BJ (cell line): ENCODE measurements around the gene ESR1. TPM values are rescaled to one million over a fixed set of nuclear protein-coding genes. Genes with fewer than 3 reads are reported as not detected.

Experiments used
- CTCF ChIA-PET: fragments of 350-600 bp; formaldehyde crosslinking; extraction: SDS; loops from one replicate; lab custom pipeline; 2021; ENCODE audit warnings: antibody characterized with exemption, inconsistent platforms; lab: Yijun Ruan, JAX
- POLR2A ChIA-PET: fragments of 300-600 bp; sonication (Branson Sonifier 250); formaldehyde crosslinking; extraction: SDS; loops from one replicate; lab custom pipeline; 2021; ENCODE audit warnings: antibody characterized with exemption; lab: Charles Lee
- DNase-seq: peaks from one replicate; pipeline ENCODE4 v3.0.0-alpha.2; 2011; ENCODE audit warnings: low read depth
- H3K27me3 ChIP-seq: 2 replicates; pipeline ENCODE4 v1.6.0; 2011; ENCODE audit warnings: low read length; ENCODE audit not compliant: control insufficient read depth, insufficient read depth
- H3K36me3 ChIP-seq: 2 replicates; pipeline ENCODE4 v1.5.1; 2011; ENCODE audit warnings: low read length; ENCODE audit not compliant: control insufficient read depth, insufficient read depth
- H3K4me3 ChIP-seq: 2 replicates; pipeline ENCODE4 v1.5.1; 2011; ENCODE audit warnings: low read depth, mild to moderate bottlenecking, control low read depth, low read length
- polyA plus RNA-seq: library from polyadenylated mRNA; depleted of rRNA; stranded (reverse); fragments of >200 nt; gene quantifications from 2 replicates; pipeline ENCODE4 v1.2.3, GENCODE V29; 2011
- TF ChIP-seq, protein P1 (sequence below): IDR thresholded peaks from 2 replicates; pipeline ENCODE4 v1.5.1; 2011; ENCODE audit warnings: low read depth, mild to moderate bottlenecking, control low read depth, inconsistent platforms, low read length, moderate library complexity; ENCODE audit not compliant: insufficient read depth

ESR1 gene
- polyA plus RNA-seq, 1 experiment, result not detected

DNA sequence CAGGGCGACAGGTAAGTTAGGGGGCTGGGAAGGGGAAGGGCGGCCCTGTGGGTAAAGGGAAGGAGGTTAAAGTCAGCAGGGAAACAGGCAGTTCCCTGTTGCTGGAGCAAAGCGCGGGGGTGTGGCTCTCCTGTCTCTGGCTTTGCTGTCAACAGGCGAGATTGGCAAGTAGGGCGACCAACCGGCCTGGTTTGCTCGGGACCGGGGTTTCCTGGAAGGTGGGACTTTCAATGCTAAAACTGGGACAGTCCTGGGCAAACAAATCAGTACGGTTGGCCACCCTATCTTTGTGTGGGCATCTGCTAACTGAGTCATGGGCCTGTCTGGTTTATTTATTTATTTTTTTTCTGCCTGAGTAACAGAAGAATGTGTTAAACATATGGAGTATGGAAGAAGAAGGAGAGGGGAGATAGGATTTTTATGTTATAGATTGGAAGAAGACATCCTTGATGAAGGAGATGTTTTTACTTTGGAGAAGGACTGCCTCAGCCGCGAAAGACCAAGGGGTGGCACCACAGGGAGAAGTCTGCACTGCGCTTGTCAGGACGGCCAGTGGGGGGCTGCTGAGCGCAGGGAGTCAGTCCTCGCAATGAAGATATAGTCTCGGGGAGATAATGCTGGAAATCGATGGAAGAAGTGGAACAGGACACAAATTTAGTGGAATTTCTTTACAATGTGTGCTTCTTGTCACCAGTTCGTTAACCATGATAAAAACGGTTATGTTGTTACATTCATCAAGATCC lies 43.4 kb upstream of the ESR1 start:
- CTCF ChIA-PET, result interaction anchor here (1.1 to 4.9 kb wide), 4 partner anchors 10 to 360 kb away, joined by 3 to 40 read pairs (median 4); no protein-coding TSS in a partner anchor
- TF ChIP-seq, protein P1, sequence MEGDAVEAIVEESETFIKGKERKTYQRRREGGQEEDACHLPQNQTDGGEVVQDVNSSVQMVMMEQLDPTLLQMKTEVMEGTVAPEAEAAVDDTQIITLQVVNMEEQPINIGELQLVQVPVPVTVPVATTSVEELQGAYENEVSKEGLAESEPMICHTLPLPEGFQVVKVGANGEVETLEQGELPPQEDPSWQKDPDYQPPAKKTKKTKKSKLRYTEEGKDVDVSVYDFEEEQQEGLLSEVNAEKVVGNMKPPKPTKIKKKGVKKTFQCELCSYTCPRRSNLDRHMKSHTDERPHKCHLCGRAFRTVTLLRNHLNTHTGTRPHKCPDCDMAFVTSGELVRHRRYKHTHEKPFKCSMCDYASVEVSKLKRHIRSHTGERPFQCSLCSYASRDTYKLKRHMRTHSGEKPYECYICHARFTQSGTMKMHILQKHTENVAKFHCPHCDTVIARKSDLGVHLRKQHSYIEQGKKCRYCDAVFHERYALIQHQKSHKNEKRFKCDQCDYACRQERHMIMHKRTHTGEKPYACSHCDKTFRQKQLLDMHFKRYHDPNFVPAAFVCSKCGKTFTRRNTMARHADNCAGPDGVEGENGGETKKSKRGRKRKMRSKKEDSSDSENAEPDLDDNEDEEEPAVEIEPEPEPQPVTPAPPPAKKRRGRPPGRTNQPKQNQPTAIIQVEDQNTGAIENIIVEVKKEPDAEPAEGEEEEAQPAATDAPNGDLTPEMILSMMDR, result peak; percentile 72
- no peaks in the 10 kb centered on the region; the same call in 1 of the 2 replicates for H3K27me3 ChIP-seq
- H3K36me3 ChIP-seq, result no peaks in the 10 kb centered on the region
- no peak for DNase-seq
- no peak overlapping the region for H3K4me3 ChIP-seq
- POLR2A ChIA-PET, result no interaction called here

DNA sequence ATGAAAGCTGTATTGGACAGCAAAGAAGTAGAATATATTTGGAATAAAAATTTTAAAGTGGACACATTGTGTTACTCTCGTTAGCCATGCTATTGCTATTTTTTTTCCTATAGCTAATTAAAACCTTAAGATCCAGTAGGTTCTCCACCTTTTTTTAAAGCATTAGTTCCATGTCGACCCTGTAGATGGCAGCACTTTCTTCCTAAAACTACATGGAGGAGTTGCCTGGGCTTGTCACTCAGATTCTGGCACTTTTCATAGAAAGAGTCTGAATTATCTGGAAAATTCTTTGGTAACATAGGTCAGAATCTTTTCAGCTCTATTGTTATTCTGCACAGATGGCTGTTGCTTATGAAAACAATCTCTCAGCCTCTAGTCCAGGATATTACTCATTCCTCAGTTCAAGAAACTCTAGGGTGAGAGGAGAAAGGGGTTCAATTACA lies 42.0 kb upstream of the ESR1 start:
- POLR2A ChIA-PET, result no interaction called here
- Histone ChIP-seq H3K36me3 (no peaks in the 10 kb centered on the region), H3K4me3 (no peak overlapping the region), H3K27me3 (no peaks in the 10 kb centered on the region; the same call in 1 of the 2 replicates)
- DNase-seq, result peak; percentile 41
- CTCF ChIA-PET, result interaction anchor here (0.5 to 4.9 kb wide), 16 partner anchors 9 to 574 kb away, joined by 3 to 40 read pairs (median 4); no protein-coding TSS in a partner anchor
- TF ChIP-seq, protein P1, result peak; percentile 70

DNA sequence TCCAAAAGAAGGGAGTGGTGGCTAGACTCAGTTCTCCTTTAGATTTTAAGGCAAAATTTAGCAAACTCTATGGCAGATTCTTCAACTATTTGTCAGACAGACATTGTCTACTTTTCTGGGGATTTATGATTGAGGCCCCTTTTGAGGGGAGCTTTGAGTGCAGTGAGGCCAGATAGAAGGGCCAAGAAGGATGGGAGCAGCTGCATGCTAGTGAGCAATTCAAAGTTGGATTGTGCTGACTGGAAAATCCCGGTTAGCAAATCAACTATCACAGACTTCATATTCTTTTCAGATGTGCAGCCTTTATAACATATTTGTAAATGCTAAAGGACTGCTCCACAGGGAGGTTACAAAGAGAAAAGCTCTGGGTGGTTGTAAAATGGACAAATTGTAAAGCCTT lies 35.0 kb upstream of the ESR1 start:
- H3K4me3 ChIP-seq, result no peak overlapping the region
- no peaks in the 10 kb centered on the region for H3K36me3 ChIP-seq
- TF ChIP-seq, protein P1, result no peak
- POLR2A ChIA-PET, result no interaction called here
- DNase-seq, result no peak
- CTCF ChIA-PET, result interaction anchor here (0.7 kb wide), 1 partner anchor 28 kb away, joined by 3 read pairs; no protein-coding TSS in a partner anchor
- no peaks in the 10 kb centered on the region; the same call in 1 of the 2 replicates for H3K27me3 ChIP-seq

DNA sequence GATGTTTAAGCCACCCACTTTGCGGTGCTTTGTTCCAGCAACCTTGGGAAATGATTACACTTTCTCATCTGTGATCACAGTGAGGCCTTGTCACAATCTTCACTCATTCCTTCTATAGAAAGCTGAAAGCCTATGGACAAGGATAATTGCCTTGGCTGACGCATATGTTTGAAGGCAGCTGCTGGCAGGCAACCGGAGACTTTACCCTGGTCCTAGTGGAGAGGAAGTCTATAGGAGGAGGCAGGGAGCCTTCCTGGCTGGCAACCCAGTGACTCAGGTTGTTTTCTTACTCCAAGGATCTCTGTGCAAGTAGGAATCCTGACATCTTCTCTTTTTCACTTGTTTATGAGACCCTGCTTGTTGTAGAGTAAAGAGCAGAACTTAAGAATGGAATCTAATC lies 34.1 kb upstream of the ESR1 start:
- POLR2A ChIA-PET, result no interaction called here
- DNase-seq, result no peak
- CTCF ChIA-PET, result no interaction called here
- TF ChIP-seq, protein P1, result no peak
- no peaks in the 10 kb centered on the region for H3K27me3 ChIP-seq
- no peak overlapping the region for H3K4me3 ChIP-seq
- no peaks in the 10 kb centered on the region for H3K36me3 ChIP-seq

DNA sequence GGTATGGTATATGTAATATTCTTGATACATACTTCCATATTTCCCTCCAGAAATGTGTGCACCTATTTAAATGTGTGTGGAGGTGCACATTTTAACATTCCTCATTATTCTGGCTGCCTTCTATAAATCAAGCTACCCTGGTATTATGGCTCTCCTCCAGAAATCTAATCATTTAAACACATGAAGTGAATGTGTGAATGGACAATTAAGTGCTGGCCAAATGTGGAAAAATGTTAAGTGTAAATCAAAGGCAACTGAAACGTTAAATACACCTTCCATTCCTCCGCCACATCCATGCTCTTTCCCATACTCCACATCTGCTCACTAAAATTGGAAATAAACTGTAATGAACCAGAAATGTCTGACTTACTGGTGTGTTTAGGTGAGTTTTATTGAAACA lies 24.9 kb upstream of the ESR1 start:
- DNase-seq, result no peak
- ChIA-PET CTCF (no interaction called here), POLR2A (no interaction called here)
- Histone ChIP-seq H3K36me3 (no peaks in the 10 kb centered on the region), H3K4me3 (no peak overlapping the region), H3K27me3 (no peaks in the 10 kb centered on the region)
- TF ChIP-seq, protein P1, result no peak
